HG03025 (cell line): ENCODE data around the gene KCNB1.

Experiments used
- ATAC-seq: cut with Tn5 transposase; IDR thresholded peaks from one replicate; pipeline ENCODE4 v1.9.1; 2021; ENCODE audit warnings: mild to moderate bottlenecking, moderate library complexity; ENCODE audit not compliant: unreplicated experiment, low FRiP score

Gene KCNB1

GRCh38 chr20:49503176-49503575, 20.7 kb upstream of the KCNB1 start:
- ATAC-seq = no peak

- no peak for ATAC-seq
Measured at GRCh38 chr20:49501917-49502316, 19.4 kb upstream of the KCNB1 start.

GRCh38 chr20:49497398-49497669, 14.9 kb upstream of the KCNB1 start:
- ATAC-seq = no peak

- ATAC-seq = no peak
Measured at GRCh38 chr20:49496553-49497397, 14.3 kb upstream of the KCNB1 start.

GRCh38 chr20:49496043-49496442, 13.6 kb upstream of the KCNB1 start:
- no peak for ATAC-seq

GRCh38 chr20:49490689-49491088, 8.2 kb upstream of the KCNB1 start:
- ATAC-seq = no peak

GRCh38 chr20:49489688-49490087, 7.2 kb upstream of the KCNB1 start:
- ATAC-seq = no peak

GRCh38 chr20:49486064-49486463, 3.6 kb upstream of the KCNB1 start:
- no peak for ATAC-seq

- no peak for ATAC-seq
Measured at GRCh38 chr20:49485563-49485962, 3.1 kb upstream of the KCNB1 start.

GRCh38 chr20:49484180-49485140, 2.0 kb upstream of the KCNB1 start:
- ATAC-seq = no peak

GRCh38 chr20:49483696-49484123, 1.2 kb upstream of the KCNB1 start:
- ATAC-seq = no peak

- ATAC-seq = no peak
Measured at GRCh38 chr20:49483018-49483695, 689 bp upstream of the KCNB1 start.

- ATAC-seq = no peak
Measured at GRCh38 chr20:49482173-49482572, 295 bp downstream of the KCNB1 start.

GRCh38 chr20:49481116-49481515, 1.4 kb downstream of the KCNB1 start:
- no peak for ATAC-seq

- no peak for ATAC-seq
Measured at GRCh38 chr20:49480236-49480635, 2.2 kb downstream of the KCNB1 start.

GRCh38 chr20:49479785-49480184, 2.7 kb downstream of the KCNB1 start:
- no peak for ATAC-seq

GRCh38 chr20:49478754-49479689, 3.4 kb downstream of the KCNB1 start:
- ATAC-seq = no peak

- ATAC-seq = no peak
Measured at GRCh38 chr20:49478266-49478665, 4.2 kb downstream of the KCNB1 start.

GRCh38 chr20:49477200-49477599, 5.3 kb downstream of the KCNB1 start:
- no peak for ATAC-seq

GRCh38 chr20:49476016-49476355, 6.5 kb downstream of the KCNB1 start:
- ATAC-seq = no peak
